Panc1 (cell line): Measurements from ENCODE around the gene TSPAN10. TPM values are rescaled to one million over a fixed set of nuclear protein-coding genes. Genes with fewer than 3 reads are reported as not detected.

Source experiments
- ATAC-seq: fragments of 200-7000 bp; cut with Tn5 transposase; 2 replicates; pipeline ENCODE4 v1.9.1; 2020; ENCODE audit warnings: mild to moderate bottlenecking, moderate library complexity
- BruUV-seq: library from RNA; stranded (reverse); fragments of 400-500 nt; replicated peaks from 2 replicates; lab custom pipeline; 2021; lab: Mats Ljungman, UMichigan
- CTCF ChIA-PET: fragments of 300-600 bp; sonication (Branson Sonifier 250); formaldehyde crosslinking; loops from one replicate; lab custom pipeline; 2022; ENCODE audit warnings: antibody characterized with exemption; lab: Charles Lee
- POLR2A ChIA-PET: fragments of 300-600 bp; sonication (Branson Sonifier 250); formaldehyde crosslinking; loops from one replicate; lab custom pipeline; 2022; ENCODE audit warnings: antibody characterized with exemption; lab: Charles Lee
- DNase-seq: peaks from one replicate; pipeline ENCODE4 v3.0.0-alpha.2; 2010; ENCODE audit warnings: low read depth, low spot score
- H3K27ac ChIP-seq: 2 replicates; pipeline ENCODE4 v1.5.1; 2011; ENCODE audit warnings: mild to moderate bottlenecking, low read length, inconsistent platforms
- H3K27me3 ChIP-seq: fragments of 200-500 bp; sonication (Bioruptor generic); 2 replicates; pipeline ENCODE4 v1.6.0; 2014; ENCODE audit warnings: low read length, inconsistent platforms; ENCODE audit not compliant: control insufficient read depth, insufficient read depth
- H3K36me3 ChIP-seq: fragments of 200-500 bp; sonication (Bioruptor generic); 2 replicates; pipeline ENCODE4 v1.5.1; 2014; ENCODE audit warnings: inconsistent platforms, mild to moderate bottlenecking, low read length, moderate library complexity; ENCODE audit not compliant: control insufficient read depth, insufficient read depth
- H3K4me1 ChIP-seq: 2 replicates; pipeline ENCODE4 v1.5.1; 2011; ENCODE audit warnings: inconsistent platforms, mild to moderate bottlenecking, low read length, moderate library complexity; ENCODE audit not compliant: control insufficient read depth, insufficient read depth
- H3K4me3 ChIP-seq, 2 experiments: 2 replicates each; pipeline ENCODE4 v1.5.1; 2011 to 2012; ENCODE audit warnings: low read depth in 2 of 2, low read length in 2 of 2, mild to moderate bottlenecking in 2 of 2, inconsistent platforms in 1 of 2, moderate library complexity in 1 of 2
- H3K9me3 ChIP-seq: fragments of 200-500 bp; sonication (Bioruptor generic); 2 replicates; pipeline ENCODE4 v1.5.1; 2014; ENCODE audit warnings: low read depth, mild to moderate bottlenecking, inconsistent platforms, low read length, moderate library complexity; ENCODE audit not compliant: control insufficient read depth, insufficient read depth
- CTCF ChIP-seq: fragments of 450-650 bp; IDR thresholded peaks from 2 replicates; pipeline ENCODE4 v1.5.1; 2017; ENCODE audit warnings: mild to moderate bottlenecking
- POLR2AphosphoS5 ChIP-seq: IDR thresholded peaks from 2 replicates; pipeline ENCODE4 v1.6.1; 2012; ENCODE audit warnings: mild to moderate bottlenecking, low read depth, low read length, moderate library complexity
- REST ChIP-seq, 2 experiments: IDR thresholded peaks; 2 replicates each; pipeline ENCODE4 v1.6.1; 2011 to 2012; ENCODE audit warnings: low read depth in 2 of 2, control low read depth in 1 of 2, low read length in 1 of 2, mild to moderate bottlenecking in 1 of 2, moderate library complexity in 1 of 2; ENCODE audit not compliant: insufficient read depth in 1 of 2
- SIN3A ChIP-seq: IDR thresholded peaks from 2 replicates; pipeline ENCODE4 v1.6.1; 2012; ENCODE audit warnings: low read depth, mild to moderate bottlenecking, low read length, moderate library complexity, borderline replicate concordance; ENCODE audit not compliant: insufficient read depth
- TCF7L2 ChIP-seq: IDR thresholded peaks from 2 replicates; pipeline ENCODE4 v1.6.1; 2011; ENCODE audit warnings: mild to moderate bottlenecking, low read depth, low read length, inconsistent platforms
- in situ Hi-C: cut with HindIII; loops from 2 replicates; pipeline ENCODE4 v1.10.0; 2016; ENCODE audit warnings: low sequenced_read_pairs, low pct_unique_long_range_greater_than_20kb
- intact Hi-C: fragments of 100-400 bp; cut with micrococcal nuclease; formaldehyde crosslinking; loops from one replicate; pipeline ENCODE4 v1.10.0; 2022; ENCODE audit not compliant: unreplicated experiment
- microRNA-seq: library from miRNA; unstranded; fragments of <30 nt; microRNA quantifications from one replicate; pipeline ENCODE4 v1.1.0, GENCODE V29; 2020; ENCODE audit not compliant: unreplicated experiment
- total RNA-seq: library from RNA; stranded (reverse); gene quantifications from one replicate; pipeline ENCODE4 v1.2.1, GENCODE V29; 2021; ENCODE audit not compliant: unreplicated experiment

TSPAN10 gene
- total RNA-seq, 1 experiment from 2014 or later: 4.8 TPM

- ATAC-seq: no peak
- Histone ChIP-seq H3K27ac (no peak overlapping the region), H3K27me3 (no peaks in the 10 kb centered on the region), H3K4me1 (peaks cover 12% of the 10 kb centered on the region), H3K4me3 (no peak overlapping the region), H3K36me3 (peaks cover 15% of the 10 kb centered on the region), H3K9me3 (no peaks in the 10 kb centered on the region)
- in situ Hi-C loops: no loop called here
- no peak for DNase-seq
- no TSS peak for BruUV-seq
- ChIA-PET POLR2A (no interaction called here), CTCF (no interaction called here)
- no peak for TF ChIP-seq POLR2AphosphoS5
- no peak for TF ChIP-seq REST (IDR thresholded peaks at IDR 0.05; ENCODE audit: insufficient read depth in 1 of 2, low read depth in 2 of 2, low read length in 1 of 2)
- no peak for TF ChIP-seq TCF7L2
- TF ChIP-seq CTCF: no peak
- no peak for TF ChIP-seq SIN3A
- intact Hi-C loops: no loop called here
Measured at GRCh38 chr17:81697261-81698044, 60.5 kb downstream of the TSPAN10 start.

Small RNAs within 50 kb of the gene (microRNA-seq; reads per million reads assigned to microRNA genes)
- gene MIR6786: 1.9 reads per million

Other genes with a start within 250 kb of the TSPAN10 start
- gene BAHCC1, start 241.7 kb upstream of the TSPAN10 start, total RNA-seq: 77.4 TPM
- gene ACTG1, start 124.4 kb upstream of the TSPAN10 start, total RNA-seq: 4,502 TPM
- 1.2 TPM for gene FSCN2, start 108.8 kb upstream of the TSPAN10 start, total RNA-seq
- gene FAAP100, start 84.8 kb upstream of the TSPAN10 start, total RNA-seq: 265 TPM
- 246 TPM for gene NPLOC4, start 84 bp upstream of the TSPAN10 start, total RNA-seq
- 0.85 TPM for gene PDE6G, start 19.3 kb downstream of the TSPAN10 start, total RNA-seq
- gene OXLD1, start 29.4 kb downstream of the TSPAN10 start, total RNA-seq: 42.8 TPM
- gene CCDC137, start 29.5 kb downstream of the TSPAN10 start, total RNA-seq: 74.6 TPM
- gene ARL16, start 46.6 kb downstream of the TSPAN10 start, total RNA-seq: 52.7 TPM
- gene HGS, start 46.8 kb downstream of the TSPAN10 start, total RNA-seq: 240 TPM
- gene MRPL12, start 66.2 kb downstream of the TSPAN10 start, total RNA-seq: 157 TPM
- gene SLC25A10, start 75.1 kb downstream of the TSPAN10 start, total RNA-seq: 81.2 TPM
- 1.6 TPM for gene GCGR, start 167.0 kb downstream of the TSPAN10 start, total RNA-seq
- gene MCRIP1, start 196.1 kb downstream of the TSPAN10 start, total RNA-seq: 115 TPM
- not detected for gene PPP1R27, start 197.9 kb downstream of the TSPAN10 start, total RNA-seq
- gene P4HB, start 223.3 kb downstream of the TSPAN10 start, total RNA-seq: 759 TPM
- gene ARHGDIA, start 234.1 kb downstream of the TSPAN10 start, total RNA-seq: 420 TPM